Activated CD4-positive, alpha-beta T cell treated with anti-CD3 and anti-CD28 coated beads, Interleukin-2, Interleukin-6, amounts not matched to agents 100 ng/mL and 50 ng/mL, durations not matched to agents 16 hours and 8 hours (primary cell): ENCODE results near the gene PLTP.
"Not testable (repeated sequence)": the region's sequence is repeated elsewhere in the genome, so short reads cannot be mapped to it uniquely, and the experiment has no call there.

Source experiments
- DNase-seq: peaks from one replicate; pipeline ENCODE4 v3.0.0-alpha.2; 2020

PLTP gene

GRCh38 chr20:45944151-45944964 is 32.4 kb upstream of the PLTP start:
- peak; percentile 77 for DNase-seq

GRCh38 chr20:45943613-45944012 is 31.7 kb upstream of the PLTP start:
- DNase-seq: no peak

GRCh38 chr20:45940469-45940868 is 28.5 kb upstream of the PLTP start:
- DNase-seq: no peak

DNA sequence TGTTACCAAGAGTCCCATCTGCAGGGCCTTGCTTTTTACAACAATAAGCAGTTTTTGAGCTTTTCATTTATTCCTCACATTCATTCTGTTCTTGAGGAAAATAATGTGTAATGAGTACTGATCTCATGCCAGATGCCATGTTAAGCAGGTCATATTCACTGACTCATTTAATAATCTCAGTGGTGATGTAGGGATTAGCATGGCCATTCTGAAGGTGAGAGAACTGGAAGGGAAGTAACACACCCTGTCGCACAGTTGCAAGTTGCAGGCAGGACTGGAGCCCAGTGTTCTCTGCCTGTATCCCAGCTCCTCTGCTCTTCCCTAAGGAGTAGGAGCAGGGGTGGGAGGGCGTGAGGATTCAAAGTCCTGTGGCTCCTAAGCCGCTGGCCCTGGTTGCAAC is 28.1 kb upstream of the PLTP start:
- no peak for DNase-seq

GRCh38 chr20:45938727-45939438 is 26.9 kb upstream of the PLTP start:
- no peak for DNase-seq

DNA sequence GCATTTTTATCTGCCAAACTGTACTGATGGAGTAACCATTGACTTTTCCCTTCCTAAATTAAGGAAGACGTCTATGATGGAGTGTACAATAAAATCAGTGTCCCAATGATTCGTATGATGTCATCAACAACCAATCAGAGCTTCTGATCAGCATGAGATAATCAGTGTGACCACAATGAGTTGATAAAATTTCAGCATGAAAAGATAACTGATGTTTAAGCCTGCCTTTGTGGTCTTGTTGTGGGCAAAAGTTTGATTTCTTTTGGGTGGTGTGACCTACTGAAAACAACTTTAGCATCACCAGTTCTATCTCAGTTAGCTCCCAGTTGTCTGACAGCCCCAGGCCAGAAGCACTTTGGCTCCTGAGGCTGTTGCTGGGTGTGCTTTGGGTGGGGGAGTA is 25.8 kb upstream of the PLTP start:
- peak; percentile 41 for DNase-seq

DNA sequence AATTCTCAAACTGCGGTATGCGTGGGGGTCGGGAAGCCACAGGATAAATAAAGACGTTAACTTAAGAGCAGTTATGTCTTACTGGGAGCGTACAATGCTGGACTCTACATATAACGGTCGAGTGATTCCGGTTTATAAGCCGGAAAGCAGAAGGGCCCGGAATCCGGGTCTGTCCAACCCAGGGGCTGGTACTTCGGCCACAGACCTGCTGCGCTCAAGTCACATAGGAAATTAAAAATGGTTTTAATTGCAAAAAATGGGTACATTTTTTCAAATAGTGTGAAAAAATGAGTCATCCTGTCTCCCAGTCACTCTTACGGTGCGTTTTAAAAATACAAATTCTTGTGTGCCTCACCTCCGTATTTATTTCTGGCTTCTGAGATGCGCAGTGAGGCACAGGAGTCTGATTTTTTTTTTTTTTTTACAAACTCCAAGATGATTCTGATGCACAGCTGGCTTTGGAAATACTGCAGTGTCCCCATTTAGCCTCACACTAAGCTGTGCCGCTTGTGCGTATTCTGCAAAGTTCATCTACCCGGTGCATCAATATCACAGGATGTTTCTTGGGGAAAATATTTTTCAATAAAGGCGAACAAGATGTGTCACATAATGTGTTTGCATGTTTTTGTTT is 23.6 kb upstream of the PLTP start:
- no peak for DNase-seq

GRCh38 chr20:45934586-45935415 is 22.8 kb upstream of the PLTP start, which contains the start of gene PCIF1:
TSS of gene PCIF1 (plus strand) at chr20:45934683. CDS start at chr20:45939000, 4,317 bp downstream.
- DNase-seq: peak; percentile 99

- DNase-seq: peak; percentile 65
Observed at GRCh38 chr20:45934046-45934585, 22.2 kb upstream of the PLTP start.

DNA sequence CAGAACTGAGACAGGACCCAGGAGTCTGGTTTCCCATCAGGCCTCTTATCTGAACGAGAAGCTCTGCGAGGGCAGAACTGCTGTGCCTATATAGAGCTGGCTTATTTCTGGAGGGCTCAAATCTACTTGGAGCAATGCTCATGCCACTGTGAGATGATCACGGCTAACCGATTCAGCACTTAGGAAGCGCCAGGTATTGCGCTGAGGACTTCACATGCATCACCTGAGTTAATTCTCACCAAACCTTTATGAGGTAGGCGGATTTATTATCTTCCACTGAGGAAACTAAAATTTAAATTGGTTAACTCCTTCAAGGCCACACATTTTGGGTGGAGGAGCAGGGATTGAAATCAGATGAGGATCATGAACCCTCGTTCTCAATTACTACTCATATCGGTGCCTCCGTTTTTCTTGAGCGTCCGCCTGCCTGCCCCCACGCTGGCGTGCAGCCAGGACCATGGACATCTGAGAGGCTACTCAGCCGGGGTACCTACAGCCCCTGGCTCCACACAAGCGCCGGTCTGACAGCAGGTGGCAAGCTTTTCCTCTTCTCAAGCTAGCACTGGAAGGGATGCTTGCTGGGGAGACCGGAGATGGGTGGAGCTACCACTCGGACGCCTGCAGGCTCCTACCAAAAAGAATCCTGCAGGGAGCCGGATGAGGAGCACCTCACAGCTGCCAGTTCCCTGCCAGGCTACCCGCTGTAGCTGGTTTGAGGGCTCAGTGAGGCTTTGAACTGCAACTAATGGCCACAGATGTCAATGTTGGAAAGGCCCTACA is 21.5 kb upstream of the PLTP start:
- peak; percentile 83 for DNase-seq

- DNase-seq: not testable (repeated sequence)
Observed at GRCh38 chr20:45931680-45932079, 19.7 kb upstream of the PLTP start.

DNA sequence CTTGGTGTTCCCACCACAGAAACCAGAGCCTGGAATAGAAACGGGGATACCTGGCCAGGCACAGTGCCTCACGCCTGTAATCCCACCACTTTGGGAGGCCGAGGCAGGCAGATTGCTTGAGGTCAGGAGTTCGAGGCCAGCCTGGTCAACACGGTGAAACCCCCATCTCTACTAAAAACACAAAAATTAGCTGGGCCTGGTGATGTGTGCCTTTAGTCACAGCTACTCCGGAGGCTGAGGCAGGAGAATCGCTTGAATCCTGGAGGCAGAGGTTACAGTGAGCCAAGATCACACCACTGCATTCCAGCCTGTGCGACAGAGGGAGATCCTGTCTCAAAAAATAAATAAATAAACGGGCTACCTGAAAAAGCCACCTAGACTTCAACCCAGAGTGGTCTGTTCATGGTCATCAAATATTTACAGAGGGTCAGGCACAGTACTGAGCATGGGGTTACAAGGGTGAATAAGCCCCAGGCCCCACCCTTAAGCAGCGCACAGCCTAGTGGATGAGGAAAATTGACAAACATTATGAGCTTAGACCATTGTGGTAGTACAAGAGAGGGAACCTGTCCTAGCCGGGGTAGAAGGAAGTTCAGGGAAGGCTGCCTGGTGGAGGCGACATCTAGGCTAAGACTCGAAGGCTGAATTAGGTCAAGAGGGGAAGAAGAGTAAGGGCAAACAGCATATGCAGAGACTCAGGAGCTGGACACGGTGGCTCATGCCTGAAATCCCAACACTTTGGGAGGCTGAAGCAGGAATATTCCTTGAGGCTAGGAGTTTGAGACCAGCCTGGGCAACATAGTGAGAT is 15.3 kb upstream of the PLTP start:
- no peak for DNase-seq

GRCh38 chr20:45926731-45927070 is 14.7 kb upstream of the PLTP start:
- no peak for DNase-seq

DNA sequence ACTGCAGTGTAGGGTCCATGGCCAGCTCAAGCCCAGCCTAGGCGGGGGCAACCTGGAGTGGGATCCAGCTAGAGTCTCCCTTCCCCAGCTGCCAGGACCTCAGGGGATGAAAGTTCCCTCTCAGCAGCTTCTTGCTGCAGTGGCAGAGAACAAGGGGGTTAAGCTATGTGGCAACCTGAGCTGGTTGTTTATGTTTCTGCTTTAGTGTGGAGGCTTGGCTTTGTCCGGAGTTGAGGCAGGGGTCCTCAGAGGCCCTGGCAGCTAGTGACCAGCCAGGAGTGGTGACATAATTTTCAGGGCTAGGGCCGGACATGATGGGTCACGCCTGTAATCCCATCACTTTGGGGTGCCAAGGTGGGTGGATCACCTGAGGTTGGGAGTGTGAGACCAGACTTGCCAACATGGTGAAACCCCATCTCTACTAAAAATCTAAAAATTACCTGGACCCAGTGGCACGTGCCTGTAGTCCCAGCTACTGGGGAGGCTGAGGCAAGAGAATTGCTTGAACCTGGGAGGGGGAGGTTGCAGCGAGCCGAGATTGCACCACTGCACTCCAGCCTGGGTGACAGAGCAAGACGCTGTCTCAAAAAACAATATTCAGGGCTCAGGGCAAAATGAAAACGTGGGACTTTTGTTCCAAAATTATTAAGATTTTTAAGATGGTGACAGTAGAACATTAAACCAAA is 14.0 kb upstream of the PLTP start:
- DNase-seq: no peak

GRCh38 chr20:45924391-45925261 is 12.7 kb upstream of the PLTP start:
- no peak for DNase-seq

DNA sequence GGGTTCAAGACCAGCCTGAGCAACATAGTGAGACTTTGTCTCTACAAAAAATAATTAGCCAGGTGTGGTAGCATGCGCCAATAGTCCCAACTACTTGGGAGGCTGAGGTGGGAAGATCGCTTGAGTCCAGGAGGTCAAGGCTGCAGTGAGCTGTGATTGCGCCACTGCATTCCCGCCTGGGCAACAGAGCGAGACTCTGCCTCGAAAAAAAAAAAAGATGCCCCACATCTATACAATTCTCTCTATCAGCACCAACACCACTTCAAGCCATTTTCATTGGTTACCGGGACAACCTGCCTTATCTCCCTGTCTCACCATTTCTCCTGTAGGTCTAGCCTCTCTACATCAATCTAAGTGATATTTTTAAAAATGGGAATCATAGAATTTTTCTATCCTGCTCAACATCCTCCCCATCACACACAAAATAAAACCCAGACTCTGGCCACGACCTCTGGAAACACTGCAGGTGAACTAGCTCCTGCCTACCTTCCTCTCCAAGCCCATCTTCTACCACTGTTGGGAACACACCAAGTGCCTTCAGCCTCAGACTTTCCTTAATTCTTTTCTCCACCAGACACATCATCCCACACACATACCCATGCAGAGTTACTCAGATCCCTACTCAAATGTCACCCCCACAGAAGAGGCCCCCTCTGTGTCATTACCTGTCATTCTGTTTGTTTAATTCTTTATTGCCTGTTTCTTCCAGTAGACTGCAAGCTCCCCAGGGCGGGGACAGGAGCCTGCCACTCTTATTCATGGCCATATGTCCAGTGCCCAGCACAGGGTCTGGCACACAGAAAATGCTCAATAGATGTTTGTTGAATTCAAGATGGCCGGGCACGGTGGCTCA is 9.6 kb upstream of the PLTP start:
- no peak for DNase-seq

DNA sequence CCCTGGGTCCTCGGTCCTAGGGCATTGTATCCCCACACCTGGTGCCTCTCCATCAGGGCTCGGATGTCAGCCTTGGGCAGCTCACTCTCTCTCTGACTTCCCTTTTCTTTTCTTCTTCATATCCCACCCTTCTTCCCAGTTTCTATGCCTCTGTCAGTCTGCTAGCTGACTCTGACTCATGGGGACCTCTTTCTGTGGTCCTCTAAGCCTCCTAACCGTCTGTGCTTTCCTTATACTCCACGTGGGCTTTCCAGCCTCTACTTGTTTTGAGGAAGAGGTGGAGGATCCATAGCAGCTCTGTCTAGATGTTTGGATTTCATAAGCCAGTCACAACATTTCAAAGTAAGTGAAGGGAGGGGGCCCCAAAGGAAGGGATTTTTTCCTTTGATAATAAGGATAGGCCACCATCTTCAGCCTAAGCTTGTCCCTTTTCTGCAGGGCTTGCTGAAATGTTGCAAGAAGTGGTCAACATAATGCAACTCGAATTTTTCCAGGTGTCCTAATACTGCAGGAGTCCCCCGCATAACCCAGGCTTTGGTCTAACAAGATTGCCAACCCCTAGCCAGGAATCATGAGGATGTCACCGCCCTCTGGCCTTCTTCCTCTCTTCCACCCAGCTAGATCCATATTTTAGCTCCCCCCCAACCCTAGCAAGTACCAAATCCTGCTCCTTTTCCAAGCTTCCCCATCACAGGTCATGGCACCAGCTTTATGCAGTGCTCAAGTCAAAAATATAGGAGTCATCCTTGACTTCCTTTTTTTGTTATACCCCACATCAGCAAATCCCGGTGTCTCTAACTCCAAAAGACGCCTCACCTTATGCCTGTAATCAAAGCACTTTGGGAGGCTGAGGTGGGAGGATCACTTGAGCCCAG is 8.7 kb upstream of the PLTP start:
- DNase-seq: no peak
